ENCODE results near the gene CCDC9. TPM values are rescaled to one million over a fixed set of nuclear protein-coding genes. Genes with fewer than 3 reads are reported as not detected.

CCDC9 gene
- total RNA-seq, 5 donors from 2014 or later (not counting 1 experiment from before 2014, with no cell fraction given): 40.4 to 57.2 (median 49.7) TPM

- Mint-ChIP-seq H3K27ac (no peak overlapping the region), H3K9me3 (no peaks in the 10 kb centered on the region), H3K4me1 (no peaks in the 10 kb centered on the region), H3K27me3 (peaks cover 13 to 28% of the 10 kb centered on the region in 2 donors), H3K4me3 (no peak overlapping the region), H3K36me3 (no peaks in the 10 kb centered on the region)
- POLR2A ChIA-PET: no interaction called here
- Histone ChIP-seq H3K4me1 (ENCODE audit: control insufficient read depth in 1 of 2, extremely low read depth in 1 of 2, insufficient read depth in 2 of 2, low read length in 2 of 2) (no peaks in the 10 kb centered on the region), H3K9me3 (no peaks in the 10 kb centered on the region), H3K4me3 (ENCODE audit: control insufficient read depth in 1 of 2, extremely low read depth in 1 of 2, low read length in 1 of 2) (no peak overlapping the region), H3K27ac (ENCODE audit: low read length) (no peak overlapping the region), H3K36me3 (ENCODE audit: control insufficient read depth in 2 of 2, extremely low read depth in 1 of 2, insufficient read depth in 1 of 2, low read length in 1 of 2) (no peaks in the 10 kb centered on the region), H3K27me3 (replicated peaks in 1 of 2; ENCODE audit: control insufficient read depth in 2 of 2, extremely low read depth in 1 of 2, insufficient read depth in 2 of 2, low read length in 1 of 2) (peaks cover 2 to 39% of the 10 kb centered on the region in 2 experiments)
- ATAC-seq (replicated peaks in 1 of 4) (no peak), DNase-seq (peak in 4 of 35 experiments; percentile 4 to 54 (median 15))
- WGBS (ENCODE audit: insufficient coverage): 41% methylated on average over 7 of the region's 12 CpGs
- CTCF ChIA-PET: interaction anchor here in 1 of 2 donors (0.6 kb wide), 1 partner anchor 350 kb away, joined by 3 read pairs; no protein-coding TSS in a partner anchor
Observed at GRCh38 chr19:47315125-47315821, 58.9 kb downstream of the CCDC9 start.

DNA sequence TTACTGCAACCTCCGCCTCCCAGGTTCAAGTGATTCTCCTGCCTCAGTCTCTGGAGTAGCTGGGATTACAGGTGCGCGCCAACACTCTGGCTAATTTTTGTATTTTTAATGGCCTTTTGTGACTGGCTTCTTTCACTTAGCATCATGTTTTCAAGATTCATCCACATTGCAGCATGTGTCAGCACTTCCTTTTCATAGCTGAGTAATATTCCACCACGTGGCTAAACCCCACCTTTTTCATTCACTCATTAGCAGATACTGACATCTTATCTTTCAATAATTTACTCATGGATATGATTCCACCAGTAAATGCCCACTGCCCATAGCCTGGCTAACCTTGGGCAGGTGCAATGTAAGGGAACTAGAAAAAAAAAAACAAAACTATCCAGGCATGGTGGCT is 60.2 kb downstream of the CCDC9 start:
- DNase-seq (no peak), ATAC-seq (replicated peaks in 1 of 4) (no peak)
- POLR2A ChIA-PET: interaction anchor here in 1 of 2 donors (0.6 kb wide), 1 partner anchor 32 kb away, joined by 4 read pairs; no protein-coding TSS in a partner anchor
- H3K27ac Mint-ChIP-seq: no peak overlapping the region
- Histone ChIP-seq H3K9me3 (no peaks in the 10 kb centered on the region), H3K4me1 (ENCODE audit: control insufficient read depth in 1 of 2, extremely low read depth in 1 of 2, insufficient read depth in 2 of 2, low read length in 2 of 2) (no peaks in the 10 kb centered on the region), H3K4me3 (ENCODE audit: control insufficient read depth in 1 of 2, extremely low read depth in 1 of 2, low read length in 1 of 2) (no peak overlapping the region), H3K36me3 (ENCODE audit: control insufficient read depth in 2 of 2, extremely low read depth in 1 of 2, insufficient read depth in 1 of 2, low read length in 1 of 2) (no peaks in the 10 kb centered on the region), H3K27me3 (replicated peaks in 1 of 2; ENCODE audit: control insufficient read depth in 2 of 2, extremely low read depth in 1 of 2, insufficient read depth in 2 of 2, low read length in 1 of 2) (peaks cover 2 to 35% of the 10 kb centered on the region in 2 experiments), H3K27ac (ENCODE audit: low read length) (no peak overlapping the region)
- H3K36me3 Mint-ChIP-seq: no peaks in the 10 kb centered on the region
- H3K4me1 Mint-ChIP-seq: no peaks in the 10 kb centered on the region
- peaks cover 10 to 32% of the 10 kb centered on the region in 2 donors for H3K27me3 Mint-ChIP-seq
- CTCF ChIA-PET: interaction anchor here in 1 of 2 donors (0.7 kb wide), 1 partner anchor 152 kb away, joined by 3 read pairs; no protein-coding TSS in a partner anchor
- H3K4me3 Mint-ChIP-seq: no peak overlapping the region
- 0% methylated on average over 1 of the region's 4 CpGs for WGBS (ENCODE audit: insufficient coverage)
- no peaks in the 10 kb centered on the region for H3K9me3 Mint-ChIP-seq

DNA sequence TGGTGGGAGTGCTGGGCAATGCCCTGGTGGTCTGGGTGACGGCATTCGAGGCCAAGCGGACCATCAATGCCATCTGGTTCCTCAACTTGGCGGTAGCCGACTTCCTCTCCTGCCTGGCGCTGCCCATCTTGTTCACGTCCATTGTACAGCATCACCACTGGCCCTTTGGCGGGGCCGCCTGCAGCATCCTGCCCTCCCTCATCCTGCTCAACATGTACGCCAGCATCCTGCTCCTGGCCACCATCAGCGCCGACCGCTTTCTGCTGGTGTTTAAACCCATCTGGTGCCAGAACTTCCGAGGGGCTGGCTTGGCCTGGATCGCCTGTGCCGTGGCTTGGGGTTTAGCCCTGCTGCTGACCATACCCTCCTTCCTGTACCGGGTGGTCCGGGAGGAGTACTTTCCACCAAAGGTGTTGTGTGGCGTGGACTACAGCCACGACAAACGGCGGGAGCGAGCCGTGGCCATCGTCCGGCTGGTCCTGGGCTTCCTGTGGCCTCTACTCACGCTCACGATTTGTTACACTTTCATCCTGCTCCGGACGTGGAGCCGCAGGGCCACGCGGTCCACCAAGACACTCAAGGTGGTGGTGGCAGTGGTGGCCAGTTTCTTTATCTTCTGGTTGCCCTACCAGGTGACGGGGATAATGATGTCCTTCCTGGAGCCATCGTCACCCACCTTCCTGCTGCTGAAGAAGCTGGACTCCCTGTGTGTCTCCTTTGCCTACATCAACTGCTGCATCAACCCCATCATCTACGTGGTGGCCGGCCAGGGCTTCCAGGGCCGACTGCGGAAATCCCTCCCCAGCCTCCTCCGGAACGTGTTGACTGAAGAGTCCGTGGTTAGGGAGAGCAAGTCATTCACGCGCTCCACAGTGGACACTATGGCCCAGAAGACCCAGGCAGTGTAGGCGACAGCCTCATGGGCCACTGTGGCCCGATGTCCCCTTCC is 63.9 kb downstream of the CCDC9 start:
- H3K4me1 Mint-ChIP-seq: no peaks in the 10 kb centered on the region
- Histone ChIP-seq H3K27ac (ENCODE audit: low read length) (no peak overlapping the region), H3K36me3 (ENCODE audit: control insufficient read depth in 2 of 2, extremely low read depth in 1 of 2, insufficient read depth in 1 of 2, low read length in 1 of 2) (no peaks in the 10 kb centered on the region), H3K27me3 (replicated peaks in 1 of 2; ENCODE audit: control insufficient read depth in 2 of 2, extremely low read depth in 1 of 2, insufficient read depth in 2 of 2, low read length in 1 of 2) (peaks cover 2 to 51% of the 10 kb centered on the region in 2 experiments), H3K4me3 (ENCODE audit: control insufficient read depth in 1 of 2, extremely low read depth in 1 of 2, low read length in 1 of 2) (no peak overlapping the region), H3K9me3 (no peaks in the 10 kb centered on the region), H3K4me1 (ENCODE audit: control insufficient read depth in 1 of 2, extremely low read depth in 1 of 2, insufficient read depth in 2 of 2, low read length in 2 of 2) (no peaks in the 10 kb centered on the region)
- DNase-seq (no peak), ATAC-seq (replicated peaks in 1 of 4) (no peak)
- peaks cover 26 to 47% of the 10 kb centered on the region in 2 donors for H3K27me3 Mint-ChIP-seq
- H3K9me3 Mint-ChIP-seq: no peaks in the 10 kb centered on the region
- WGBS (ENCODE audit: insufficient coverage): 91% methylated on average over 45 of the region's 46 CpGs
- no peaks in the 10 kb centered on the region for H3K36me3 Mint-ChIP-seq
- POLR2A ChIA-PET: no interaction called here
- no peak overlapping the region for H3K27ac Mint-ChIP-seq
- CTCF ChIA-PET: no interaction called here
- H3K4me3 Mint-ChIP-seq: no peak overlapping the region

Other genes starting within 250 kb of the CCDC9 start
- gene NPAS1, start 236.7 kb upstream of the CCDC9 start, total RNA-seq: 1 to 10 TPM in 1 of 5 donors, under 1 TPM in 3, not detected in 1; 0.36 to 1.1 (median 0.59) TPM
- gene TMEM160, start 207.9 kb upstream of the CCDC9 start, total RNA-seq: 10 to 100 TPM; 26.6 to 49.0 (median 46.8) TPM
- gene ZC3H4, start 142.7 kb upstream of the CCDC9 start, total RNA-seq: 10 to 100 TPM; 64.0 to 81.4 (median 72.3) TPM
- gene SAE1, start 125.7 kb upstream of the CCDC9 start, total RNA-seq: 10 to 100 TPM; 42.6 to 54.9 (median 44.0) TPM
- gene BBC3, start 25.3 kb upstream of the CCDC9 start, total RNA-seq: 10 to 100 TPM; 20.0 to 48.6 (median 39.2) TPM
- 10 to 100 TPM; 11.3 to 19.2 (median 15.6) TPM for gene INAFM1, start 18.4 kb downstream of the CCDC9 start, total RNA-seq
- 1 to 10 TPM; 1.8 to 2.4 (median 2.2) TPM for gene C5AR1, start 53.3 kb downstream of the CCDC9 start, total RNA-seq
- gene C5AR2, start 75.7 kb downstream of the CCDC9 start, total RNA-seq: 1 to 10 TPM in 2 of 5 donors, under 1 TPM in 3; 0.40 to 1.5 (median 0.79) TPM
- gene DHX34, start 92.8 kb downstream of the CCDC9 start, total RNA-seq: 10 to 100 TPM; 13.4 to 30.7 (median 28.8) TPM
- under 1 TPM in 3 of 5 donors, not detected in 2; 0.32 to 0.69 (median 0.54) TPM for gene MEIS3, start 163.0 kb downstream of the CCDC9 start, total RNA-seq
- gene SLC8A2, start 215.4 kb downstream of the CCDC9 start, total RNA-seq: not detected
- 1 to 10 TPM; 2.8 to 5.8 (median 5.4) TPM for gene KPTN, start 227.7 kb downstream of the CCDC9 start, total RNA-seq